Liver (tissue), 3 donors: ENCODE data around the gene PARD6G.

Source experiments
- ATF3 ChIP-seq: IDR thresholded peaks from 2 replicates; pipeline ENCODE4 v1.6.1; 2016; ENCODE audit warnings: antibody characterized with exemption
- CTCF ChIP-seq: fragments of 150-350 bp; IDR thresholded peaks from 2 replicates; pipeline ENCODE4 v1.5.1; 2017; ENCODE audit warnings: improper control_type of control experiment, low read depth, low read length; ENCODE audit not compliant: missing input control
- FOXA2 ChIP-seq: IDR thresholded peaks from 2 replicates; pipeline ENCODE4 v1.6.1; 2016; ENCODE audit warnings: antibody characterized with exemption
- GABPA ChIP-seq, 2 donors: IDR thresholded peaks in 1 of 2; conservative IDR thresholded peaks in 1 of 2; 2 replicates each; pipeline ENCODE4 v1.6.1; 2016; ENCODE audit warnings: antibody characterized with exemption in 2 of 2, mild to moderate bottlenecking in 1 of 2, moderate library complexity in 1 of 2
- JUND ChIP-seq, 2 donors: IDR thresholded peaks; 2 replicates each; pipeline ENCODE4 v1.6.1; 2016; ENCODE audit warnings: antibody characterized with exemption in 2 of 2
- NR2F2 ChIP-seq: IDR thresholded peaks from 2 replicates; pipeline ENCODE4 v1.6.1; 2016; ENCODE audit warnings: antibody characterized with exemption
- REST ChIP-seq: IDR thresholded peaks from 2 replicates; pipeline ENCODE4 v1.6.1; 2016; ENCODE audit warnings: antibody characterized with exemption, mild to moderate bottlenecking
- RXRA ChIP-seq, 2 donors: IDR thresholded peaks; 2 replicates each; pipeline ENCODE4 v1.6.1; 2017 to 2018; ENCODE audit warnings: antibody characterized with exemption in 2 of 2, mild to moderate bottlenecking in 1 of 2
- donor health status: healthy.
- donor health status: healthy.

- TF ChIP-seq GABPA (IDR thresholded peaks at IDR 0.05 in 1 of 2, conservative IDR thresholded peaks at IDR 0.05 in 1 of 2), result no peak
- no peak for TF ChIP-seq CTCF
- no peak for TF ChIP-seq JUND (IDR thresholded peaks at IDR 0.05)
- peak; percentile 62 for TF ChIP-seq NR2F2
- TF ChIP-seq FOXA2, result no peak
- TF ChIP-seq REST, result no peak
- TF ChIP-seq RXRA (IDR thresholded peaks at IDR 0.05), result no peak
- no peak for TF ChIP-seq ATF3
Measured at GRCh38 chr18:80193701-80194100, 53.6 kb downstream of the PARD6G start.
